SK-N-SH treated with all-trans-retinoic acid at 6 μM for 48 hours (cell line): Measurements from ENCODE around the gene CIDEC.

Source experiments
- ATAC-seq: fragments of 200-7000 bp; cut with Tn5 transposase; 3 replicates; pipeline ENCODE4 v1.9.1; 2020; ENCODE audit warnings: mild to moderate bottlenecking, moderate library complexity
- ARNTL ChIP-seq: fragments of 450-650 bp; formaldehyde crosslinking; IDR thresholded peaks from 2 replicates; pipeline ENCODE4 v1.5.0; 2020; ENCODE audit warnings: low read depth, mild to moderate bottlenecking, moderate library complexity, borderline replicate concordance
- BACH2 ChIP-seq: fragments of 250-450 bp; sonication (Bioruptor Pico); IDR thresholded peaks from 2 replicates; pipeline ENCODE4 v1.9.0; 2021; ENCODE audit warnings: mild to moderate bottlenecking, borderline replicate concordance
- CREB5 ChIP-seq: fragments of 250-450 bp; sonication (Bioruptor Pico); IDR thresholded peaks from 2 replicates; pipeline ENCODE4 v1.5.1; 2020; ENCODE audit warnings: low read depth, mild to moderate bottlenecking, moderate library complexity
- CSDC2 ChIP-seq: fragments of 250-450 bp; sonication (Bioruptor Pico); IDR thresholded peaks from 2 replicates; pipeline ENCODE4 v1.5.0; 2020; ENCODE audit warnings: mild to moderate bottlenecking, moderate library complexity
- CSRNP3 ChIP-seq: fragments of 250-450 bp; sonication (Bioruptor Pico); IDR thresholded peaks from 2 replicates; pipeline ENCODE4 v1.5.1; 2021; ENCODE audit warnings: mild to moderate bottlenecking, moderate library complexity
- ESRRG ChIP-seq: fragments of 250-450 bp; sonication (Bioruptor Pico); IDR thresholded peaks from 2 replicates; pipeline ENCODE4 v1.6.1; 2021; ENCODE audit warnings: mild to moderate bottlenecking
- GLIS3 ChIP-seq: fragments of 250-450 bp; sonication (Bioruptor Pico); IDR thresholded peaks from 2 replicates; pipeline ENCODE4 v1.5.0; 2020; ENCODE audit warnings: mild to moderate bottlenecking, moderate library complexity
- ISL1 ChIP-seq: fragments of 250-450 bp; sonication (Bioruptor Pico); IDR thresholded peaks from 2 replicates; pipeline ENCODE4 v2.1.2; 2022; ENCODE audit warnings: mild to moderate bottlenecking, moderate library complexity
- OSR1 ChIP-seq: fragments of 250-450 bp; sonication (Bioruptor Pico); IDR thresholded peaks from 2 replicates; pipeline ENCODE4 v1.8.0; 2022; ENCODE audit warnings: moderate library complexity, mild to moderate bottlenecking, inconsistent platforms
- PATZ1 ChIP-seq: fragments of 250-450 bp; sonication (Bioruptor Pico); IDR thresholded peaks from 2 replicates; pipeline ENCODE4 v1.8.0; 2020; ENCODE audit warnings: mild to moderate bottlenecking, moderate library complexity, borderline replicate concordance
- POU6F1 ChIP-seq: fragments of 250-450 bp; sonication (Bioruptor Pico); IDR thresholded peaks from 2 replicates; pipeline ENCODE4 v1.8.0; 2021; ENCODE audit warnings: low read depth, mild to moderate bottlenecking, moderate library complexity, borderline replicate concordance
- PPARA ChIP-seq: fragments of 250-450 bp; sonication (Bioruptor Pico); IDR thresholded peaks from 2 replicates; pipeline ENCODE4 v1.5.0; 2020; ENCODE audit warnings: mild to moderate bottlenecking, borderline replicate concordance
- RARB ChIP-seq: fragments of 250-450 bp; sonication (Bioruptor Pico); IDR thresholded peaks from 2 replicates; pipeline ENCODE4 v1.8.0; 2021; ENCODE audit warnings: mild to moderate bottlenecking, moderate library complexity
- SNAI2 ChIP-seq: fragments of 250-450 bp; sonication (Bioruptor Pico); IDR thresholded peaks from 2 replicates; pipeline ENCODE4 v1.5.0; 2020; ENCODE audit warnings: mild to moderate bottlenecking, moderate library complexity
- TCF4 ChIP-seq: fragments of 250-450 bp; sonication (Bioruptor Pico); IDR thresholded peaks from 2 replicates; pipeline ENCODE4 v1.8.0; 2021; ENCODE audit warnings: mild to moderate bottlenecking, moderate library complexity, borderline replicate concordance
- TOX ChIP-seq: fragments of 250-450 bp; sonication (Bioruptor Pico); IDR thresholded peaks from 2 replicates; pipeline ENCODE4 v1.8.0; 2021; ENCODE audit warnings: mild to moderate bottlenecking, moderate library complexity, borderline replicate concordance
- TSHZ2 ChIP-seq: fragments of 250-450 bp; sonication (Bioruptor Pico); IDR thresholded peaks from 2 replicates; pipeline ENCODE4 v1.5.0; 2020; ENCODE audit warnings: mild to moderate bottlenecking, moderate library complexity
- ZC3H10 ChIP-seq: fragments of 250-450 bp; sonication (Bioruptor Pico); IDR thresholded peaks from 2 replicates; pipeline ENCODE4 v1.5.1; 2021; ENCODE audit warnings: mild to moderate bottlenecking, moderate library complexity
- ZFP3 ChIP-seq: fragments of 250-450 bp; sonication (Bioruptor Pico); IDR thresholded peaks from 2 replicates; pipeline ENCODE4 v1.5.0; 2020; ENCODE audit warnings: mild to moderate bottlenecking, moderate library complexity
- ZFP30 ChIP-seq: fragments of 450-650 bp; formaldehyde crosslinking; IDR thresholded peaks from 2 replicates; pipeline ENCODE4 v1.5.0; 2022; ENCODE audit warnings: mild to moderate bottlenecking, moderate library complexity
- ZNF565 ChIP-seq: fragments of 450-650 bp; formaldehyde crosslinking; conservative IDR thresholded peaks from 2 replicates; pipeline ENCODE4 v1.5.0; 2020; ENCODE audit warnings: low read depth, mild to moderate bottlenecking, moderate library complexity
- ZNF70 ChIP-seq: fragments of 450-650 bp; formaldehyde crosslinking; IDR thresholded peaks from 2 replicates; pipeline ENCODE4 v1.5.0; 2020; ENCODE audit warnings: mild to moderate bottlenecking, moderate library complexity
- ZNF8 ChIP-seq: fragments of 450-650 bp; formaldehyde crosslinking; IDR thresholded peaks from 2 replicates; pipeline ENCODE4 v1.5.0; 2020; ENCODE audit warnings: mild to moderate bottlenecking, moderate library complexity

CIDEC gene

GRCh38 chr3:9828801-9829755, 51.0 kb downstream of the CIDEC start:
- no peak for TF ChIP-seq ISL1
- TF ChIP-seq TOX (CRISPR knock-in tag) = no peak
- TF ChIP-seq ZC3H10 (CRISPR knock-in tag) = no peak
- no peak for TF ChIP-seq ESRRG (CRISPR knock-in tag)
- no peak for TF ChIP-seq ZNF565 (CRISPR knock-in tag)
- no peak for TF ChIP-seq ARNTL (CRISPR knock-in tag)
- no peak for TF ChIP-seq ZFP30
- no peak for TF ChIP-seq ZNF70 (CRISPR knock-in tag)
- TF ChIP-seq RARB (CRISPR knock-in tag) = no peak
- no peak for TF ChIP-seq TCF4
- no peak for TF ChIP-seq BACH2 (CRISPR knock-in tag)
- no peak for ATAC-seq

GRCh38 chr3:9826815-9827573, 53.1 kb downstream of the CIDEC start:
- TF ChIP-seq RARB (CRISPR knock-in tag) (no peak), SNAI2 (CRISPR knock-in tag) (no peak), ZFP3 (CRISPR knock-in tag) (no peak), CREB5 (no peak), CSRNP3 (CRISPR knock-in tag) (no peak), ARNTL (CRISPR knock-in tag) (no peak), TCF4 (no peak), ISL1 (no peak), OSR1 (no peak), GLIS3 (CRISPR knock-in tag) (no peak), TSHZ2 (CRISPR knock-in tag) (no peak), CSDC2 (CRISPR knock-in tag) (no peak), ZNF8 (CRISPR knock-in tag) (no peak), POU6F1 (no peak), ZNF70 (CRISPR knock-in tag) (no peak), PATZ1 (CRISPR knock-in tag) (no peak), ZC3H10 (CRISPR knock-in tag) (no peak), ESRRG (CRISPR knock-in tag) (no peak), PPARA (CRISPR knock-in tag) (no peak)
- TF ChIP-seq, all 23 proteins: peak for 0
- peak; percentile 80 for ATAC-seq
